C4-2B (cell line): ENCODE data around the gene PLAGL2.
"Not testable (repeated sequence)": the region's sequence is repeated elsewhere in the genome, so short reads cannot be mapped to it uniquely, and the experiment has no call there.

Source experiments
- H3K27ac ChIP-seq: fragments of 450-650 bp; 2 replicates; pipeline ENCODE4 v1.5.1; 2017
- CTCF ChIP-seq: fragments of 450-650 bp; conservative IDR thresholded peaks from 2 replicates; pipeline ENCODE4 v1.5.1; 2017; ENCODE audit warnings: mild to moderate bottlenecking
- ZFX ChIP-seq: fragments of 450-650 bp; IDR thresholded peaks from 2 replicates; pipeline ENCODE4 v1.6.1; 2017

The PLAGL2 gene

GRCh38 chr20:32207626-32208498 lies at the start of gene PLAGL2, which contains the start of gene POFUT1:
Gene PLAGL2 (minus strand): TSS chr20:32207743. CDS start chr20:32202178, 5,565 bp downstream.
Gene POFUT1 (plus strand): TSS chr20:32207880. CDS start chr20:32207942, 62 bp downstream.
- TF ChIP-seq CTCF (no peak; the same call in 1 of the 2 replicates), ZFX (peak; percentile 85)
- H3K27ac ChIP-seq, result peak within 1 kb of the TSS; percentile 97

GRCh38 chr20:32252189-32252588 lies 44.6 kb upstream of the PLAGL2 start:
- no peak overlapping the region for H3K27ac ChIP-seq
- TF ChIP-seq ZFX (no peak), CTCF (no peak)

- TF ChIP-seq CTCF (no peak), ZFX (no peak)
These were observed 43.9 kb upstream of the PLAGL2 start for GRCh38 chr20:32251470-32251869.

GRCh38 chr20:32249030-32249738 lies 41.6 kb upstream of the PLAGL2 start:
- H3K27ac ChIP-seq, result no peak overlapping the region
- no peak for TF ChIP-seq ZFX
- TF ChIP-seq CTCF, result no peak

More at GRCh38 chr20:32251470-32251869, 43.9 kb upstream of the PLAGL2 start:
- H3K27ac ChIP-seq, result no peak overlapping the region

- TF ChIP-seq CTCF, result no peak
- TF ChIP-seq ZFX, result no peak
- no peak overlapping the region for H3K27ac ChIP-seq
These were observed 40.5 kb upstream of the PLAGL2 start for GRCh38 chr20:32248043-32248442.

GRCh38 chr20:32246208-32246607 lies 38.7 kb upstream of the PLAGL2 start:
- H3K27ac ChIP-seq, result not testable (repeated sequence)

GRCh38 chr20:32244959-32245358 lies 37.4 kb upstream of the PLAGL2 start:
- H3K27ac ChIP-seq, result no peak overlapping the region
- TF ChIP-seq ZFX, result no peak
- TF ChIP-seq CTCF, result no peak
